Activated CD8-positive, alpha-beta T cell treated with anti-CD3 and anti-CD28 coated beads for 36 hours (primary cell): ENCODE measurements around the gene C6orf47. TPM values are rescaled to one million over a fixed set of nuclear protein-coding genes. Genes with fewer than 3 reads are reported as not detected.

ENCODE experiments used
- ATAC-seq: fragments of 200-7000 bp; cut with Tn5 transposase; one replicate; pipeline ENCODE4 v1.10.0; 2021; ENCODE audit warnings: mild to moderate bottlenecking, moderate library complexity
- CTCF ChIA-PET: fragments of 350-600 bp; sonication (Branson Sonifier 250); formaldehyde crosslinking; loops from one replicate; lab custom pipeline; 2021; ENCODE audit warnings: antibody characterized with exemption; lab: Charles Lee
- POLR2A ChIA-PET: fragments of 350-600 bp; sonication (Branson Sonifier 250); formaldehyde crosslinking; loops from one replicate; lab custom pipeline; 2021; ENCODE audit warnings: antibody characterized with exemption; lab: Charles Lee
- DNase-seq: peaks from one replicate; pipeline ENCODE4 v3.0.0-alpha.2; 2020
- H3K27ac Mint-ChIP-seq: one replicate; pipeline ENCODE4 v1.8.0; 2021; ENCODE audit warnings: mild to moderate bottlenecking, mixed read lengths
- H3K27me3 Mint-ChIP-seq: one replicate; pipeline ENCODE4 v1.8.0; 2021; ENCODE audit warnings: mixed read lengths
- H3K36me3 Mint-ChIP-seq: one replicate; pipeline ENCODE4 v1.8.0; 2021; ENCODE audit warnings: low read depth, mixed read lengths
- H3K4me1 Mint-ChIP-seq: one replicate; pipeline ENCODE4 v1.8.0; 2021; ENCODE audit warnings: low read depth, mixed read lengths
- H3K4me3 Mint-ChIP-seq: one replicate; pipeline ENCODE4 v1.8.0; 2021; ENCODE audit warnings: mild to moderate bottlenecking, moderate library complexity, mixed read lengths
- H3K9me3 Mint-ChIP-seq: one replicate; pipeline ENCODE4 v1.8.0; 2021; ENCODE audit warnings: mixed read lengths
- CTCF ChIP-seq: fragments of 200-600 bp; IDR thresholded peaks from one replicate; pipeline ENCODE4 v1.8.0; 2022; ENCODE audit warnings: antibody characterized with exemption, mild to moderate bottlenecking
- intact Hi-C: fragments of 100-400 bp; cut with micrococcal nuclease; formaldehyde crosslinking; loops from one replicate; pipeline ENCODE4 v1.10.0; 2022
- total RNA-seq, 2 experiments: library from RNA; stranded (reverse); gene quantifications; one replicate each; pipeline ENCODE4 v1.2.3, GENCODE V29; 2021

C6orf47 gene
- total RNA-seq, 2 experiments from 2014 or later, result 11.4 to 11.7 TPM

- ATAC-seq, result no peak
- DNase-seq, result no peak
- Mint-ChIP-seq H3K36me3 (peaks cover 40% of the 10 kb centered on the region), H3K9me3 (no peaks in the 10 kb centered on the region), H3K27ac (peak overlapping the region; percentile 96), H3K4me3 (peak overlapping the region; percentile 95), H3K4me1 (peaks cover 48% of the 10 kb centered on the region), H3K27me3 (no peaks in the 10 kb centered on the region)
- TF ChIP-seq CTCF, result no peak
- ChIA-PET POLR2A (interaction anchor here (0.7 to 5.1 kb wide), 10 partner anchors 10 to 75 kb away, joined by 3 to 18 read pairs (median 4); partner anchors contain the start of genes CSNK2B and DDX39B), CTCF (interaction anchor here (0.8 to 11.2 kb wide), 8 partner anchors 22 to 124 kb away, joined by 3 to 132 read pairs (median 5); partner anchors contain the start of genes ATP6V1G2, LST1, NCR3 and TNF)
- intact Hi-C loops, result no loop called here
Observed at GRCh38 chr6:31617010-31617409, 43.6 kb downstream of the C6orf47 start.

GRCh38 chr6:31615748-31616147 is 44.8 kb downstream of the C6orf47 start:
- H3K27me3 Mint-ChIP-seq, result no peaks in the 10 kb centered on the region
- ChIA-PET POLR2A (interaction anchor here (0.9 to 5.1 kb wide), 6 partner anchors 17 to 191 kb away, joined by 3 to 18 read pairs (median 3); partner anchors contain the start of genes BAG6, LSM2 and MICB), CTCF (interaction anchor here (1.0 to 11.2 kb wide), 5 partner anchors 20 to 121 kb away, joined by 3 to 132 read pairs (median 5); partner anchors contain the start of genes NCR3 and TNF)
- ATAC-seq, result no peak
- peaks cover 41% of the 10 kb centered on the region for H3K4me1 Mint-ChIP-seq
- H3K27ac Mint-ChIP-seq, result peak overlapping the region; percentile 96
- peak overlapping the region; percentile 95 for H3K4me3 Mint-ChIP-seq
- intact Hi-C loops, result no loop called here
- TF ChIP-seq CTCF, result no peak
- H3K36me3 Mint-ChIP-seq, result peaks cover 28% of the 10 kb centered on the region
- no peaks in the 10 kb centered on the region for H3K9me3 Mint-ChIP-seq
- peak; percentile 64 for DNase-seq

- CTCF ChIA-PET, result interaction anchor here (0.9 to 11.2 kb wide), 5 partner anchors 19 to 69 kb away, joined by 3 to 132 read pairs (median 5); partner anchors contain the start of genes ATP6V1G2, NCR3 and TNF
- Mint-ChIP-seq H3K27me3 (no peaks in the 10 kb centered on the region), H3K9me3 (no peaks in the 10 kb centered on the region), H3K4me1 (peaks cover 43% of the 10 kb centered on the region), H3K27ac (peak within 1 kb of the TSS; percentile 96), H3K36me3 (peaks cover 28% of the 10 kb centered on the region), H3K4me3 (peak within 1 kb of the TSS; percentile 95)
- POLR2A ChIA-PET, result interaction anchor here (0.7 to 5.1 kb wide), 8 partner anchors 16 to 192 kb away, joined by 3 to 18 read pairs (median 3); partner anchors contain the start of genes BAG6, LSM2 and MICB
- no peak for TF ChIP-seq CTCF
- DNase-seq (no peak), ATAC-seq (no peak)
- intact Hi-C loops, result no loop called here
Observed at GRCh38 chr6:31614684-31615578, 45.6 kb downstream of the C6orf47 start, which contains the start of gene AIF1. TSS of gene AIF1 (plus strand) at chr6:31615234. CDS start at chr6:31615330, 96 bp downstream.

- TF ChIP-seq CTCF, result no peak
- Mint-ChIP-seq H3K4me1 (peaks cover 39% of the 10 kb centered on the region), H3K4me3 (no peak overlapping the region), H3K27me3 (no peaks in the 10 kb centered on the region), H3K36me3 (peaks cover 22% of the 10 kb centered on the region), H3K9me3 (no peaks in the 10 kb centered on the region), H3K27ac (no peak overlapping the region)
- POLR2A ChIA-PET, result interaction anchor here (0.7 to 2.9 kb wide), 3 partner anchors 15 to 73 kb away, joined by 3 to 9 read pairs (median 3); no protein-coding TSS in a partner anchor
- ATAC-seq, result no peak
- intact Hi-C loops, result no loop called here
- no peak for DNase-seq
- CTCF ChIA-PET, result interaction anchor here (0.9 to 11.2 kb wide), 3 partner anchors 19 to 68 kb away, joined by 3 to 132 read pairs (median 12); partner anchors contain the start of genes ATP6V1G2 and NCR3
Observed at GRCh38 chr6:31614075-31614619, 46.4 kb downstream of the C6orf47 start.
